ENCODE data around the gene ZNF511. TPM values are rescaled to one million over a fixed set of nuclear protein-coding genes. Genes with fewer than 3 reads are reported as not detected.

Gene ZNF511
- total and polyA plus RNA-seq, 2 donors, result 20.6 to 39.1 TPM

DNA sequence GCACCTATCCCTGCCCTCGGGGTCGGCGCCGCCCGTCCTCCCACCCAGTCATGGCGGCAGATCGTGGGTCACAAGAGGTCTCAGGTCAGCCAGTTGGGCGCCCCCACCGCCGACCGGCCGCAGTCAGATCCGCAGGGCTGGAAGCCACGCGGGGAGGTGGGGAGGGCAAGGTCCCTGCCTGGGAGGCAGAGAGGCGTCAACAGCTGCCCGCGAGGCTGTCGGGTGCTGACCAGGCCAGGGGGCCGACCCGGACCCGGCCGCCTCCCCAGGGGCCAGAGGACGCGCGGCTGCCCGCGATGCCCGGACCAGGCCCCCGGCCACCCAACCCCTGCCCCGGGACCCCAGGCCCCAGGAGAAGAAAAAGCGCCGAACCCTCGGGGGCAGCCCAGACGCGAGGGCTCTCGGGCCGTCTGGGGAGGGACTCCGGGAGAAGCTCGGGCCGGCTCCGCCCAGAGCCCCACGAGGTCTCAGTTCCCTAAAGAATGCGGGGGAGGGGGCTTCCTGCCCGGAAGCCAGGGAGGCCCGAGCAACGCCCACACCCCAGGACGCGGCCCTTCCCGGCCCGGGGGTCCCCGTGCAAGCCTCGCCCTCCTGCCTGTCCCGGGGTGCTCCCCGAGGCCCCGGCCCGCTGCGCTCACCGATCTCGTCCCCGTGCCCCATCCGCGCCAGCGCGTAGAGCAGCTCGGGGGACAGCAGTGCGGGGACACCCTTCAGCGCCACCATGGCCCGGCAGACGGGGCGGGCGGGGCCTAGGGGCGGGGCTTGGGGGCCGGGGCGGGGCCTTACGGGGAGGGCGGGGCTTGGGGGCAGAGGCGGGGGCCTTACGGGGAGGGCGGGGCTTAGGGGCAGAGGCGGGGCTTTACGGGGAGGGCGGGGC, 48.8 kb downstream of the ZNF511 start, which contains the start of gene FUOM:
FUOM (minus strand) TSS at position 735 of the 877 bp plus-strand sequence; CDS start at position 723, 12 bp downstream.
- 3% methylated on average over 83 of the region's 83 CpGs for WGBS
- Histone ChIP-seq H3K4me1 (ENCODE audit: control insufficient read depth in 2 of 2, insufficient read depth in 2 of 2, low read length in 2 of 2) (peaks cover 9 to 12% of the 10 kb centered on the region in 2 donors), H3K27me3 (ENCODE audit: control insufficient read depth in 2 of 2, insufficient read depth in 1 of 2, low read length in 1 of 2) (peaks cover 0 to 21% of the 10 kb centered on the region in 2 donors), H3K27ac (ENCODE audit: low read depth in 1 of 2, low read length in 1 of 2) (no peak within 1 kb of the TSS), H3K4me3 (ENCODE audit: low read length in 2 of 2) (peak within 1 kb of the TSS; percentile 48 to 61), H3K9me3 (ENCODE audit: control insufficient read depth in 2 of 2, insufficient read depth in 1 of 2, low read length in 1 of 2) (no peaks in the 10 kb centered on the region), H3K36me3 (ENCODE audit: control insufficient read depth in 2 of 2, insufficient read depth in 2 of 2, low read length in 1 of 2) (peaks cover 2 to 3% of the 10 kb centered on the region in 2 donors)
- DNase-seq (ENCODE audit: low read depth in 6 of 9, low spot score in 9 of 9), result peak in 4 of 9 donors; percentile 42 to 74 (median 53)

DNA sequence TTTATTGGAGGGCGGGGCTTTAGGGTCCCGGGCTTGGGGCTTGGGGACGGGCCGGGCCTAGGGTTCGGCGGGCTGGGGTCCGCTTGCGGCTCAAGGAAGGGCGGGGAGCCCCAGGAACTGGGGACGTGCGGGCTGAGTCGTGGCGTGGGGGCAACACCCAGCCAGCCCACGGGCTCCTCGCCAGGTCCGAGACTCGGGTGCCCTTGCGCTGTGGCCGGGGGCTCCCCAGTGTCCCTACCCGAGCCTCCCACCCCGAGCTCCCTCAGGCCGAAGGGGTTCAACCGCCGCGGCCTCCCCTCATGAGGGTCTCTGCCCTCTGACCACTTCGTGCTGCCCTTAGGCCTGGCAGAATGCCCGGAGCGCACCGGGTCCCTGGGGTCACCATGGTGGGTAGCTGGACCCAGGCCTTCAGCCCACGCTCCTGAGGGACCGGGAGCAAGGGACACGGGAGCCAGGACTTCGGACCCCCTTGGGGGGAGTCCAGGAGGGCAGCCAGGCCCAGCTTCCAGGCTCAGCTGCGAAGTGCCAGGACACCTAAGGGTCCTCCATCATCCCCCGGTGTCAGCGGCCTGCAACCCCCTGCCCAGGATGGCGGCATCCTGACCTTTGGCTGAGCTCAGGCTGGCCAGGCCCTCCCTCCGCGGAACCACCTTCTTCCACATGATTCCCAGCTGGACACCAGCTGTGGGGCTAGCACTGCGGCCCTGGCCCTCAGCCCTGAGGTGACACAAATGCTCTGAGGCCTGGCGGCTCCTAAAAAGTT, 49.6 kb downstream of the ZNF511 start:
- H3K4me3 ChIP-seq (ENCODE audit: low read length in 2 of 2), result no peak overlapping the region
- no peak for DNase-seq (ENCODE audit: low read depth in 6 of 9, low spot score in 9 of 9)
- H3K27me3 ChIP-seq (ENCODE audit: control insufficient read depth in 2 of 2, insufficient read depth in 1 of 2, low read length in 1 of 2), result peaks cover 0 to 21% of the 10 kb centered on the region in 2 donors
- peaks cover 9 to 12% of the 10 kb centered on the region in 2 donors for H3K4me1 ChIP-seq (ENCODE audit: control insufficient read depth in 2 of 2, insufficient read depth in 2 of 2, low read length in 2 of 2)
- H3K9me3 ChIP-seq (ENCODE audit: control insufficient read depth in 2 of 2, insufficient read depth in 1 of 2, low read length in 1 of 2), result no peaks in the 10 kb centered on the region
- H3K36me3 ChIP-seq (ENCODE audit: control insufficient read depth in 2 of 2, insufficient read depth in 2 of 2, low read length in 1 of 2), result peaks cover 3 to 5% of the 10 kb centered on the region in 2 donors
- H3K27ac ChIP-seq (ENCODE audit: low read depth in 1 of 2, low read length in 1 of 2), result no peak overlapping the region
- WGBS, result 89% methylated on average over 41 of the region's 41 CpGs

DNA sequence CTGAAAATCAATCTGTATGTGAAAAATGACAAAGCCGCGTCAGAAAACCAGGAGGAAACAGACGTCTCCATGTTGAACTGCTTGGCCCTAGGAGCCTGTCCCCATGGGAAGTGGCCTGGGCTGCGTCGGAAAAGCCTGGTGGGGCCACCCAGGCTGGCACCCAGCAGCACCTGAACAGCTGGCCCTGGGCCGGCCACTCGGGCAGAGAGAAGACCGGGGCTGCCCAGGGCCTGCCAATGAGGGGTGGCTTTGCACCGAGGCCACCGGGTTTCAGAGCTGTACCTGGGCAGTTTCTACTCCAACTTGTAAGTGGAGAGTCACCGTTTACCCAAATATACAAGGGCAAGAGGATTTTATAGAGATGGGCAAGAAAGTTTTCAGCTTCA, 50.2 kb downstream of the ZNF511 start:
- peaks cover 0 to 21% of the 10 kb centered on the region in 2 donors for H3K27me3 ChIP-seq (ENCODE audit: control insufficient read depth in 2 of 2, insufficient read depth in 1 of 2, low read length in 1 of 2)
- no peak for DNase-seq (ENCODE audit: low read depth in 6 of 9, low spot score in 9 of 9)
- H3K4me3 ChIP-seq (ENCODE audit: low read length in 2 of 2), result no peak overlapping the region
- no peak overlapping the region for H3K27ac ChIP-seq (ENCODE audit: low read depth in 1 of 2, low read length in 1 of 2)
- no peaks in the 10 kb centered on the region for H3K9me3 ChIP-seq (ENCODE audit: control insufficient read depth in 2 of 2, insufficient read depth in 1 of 2, low read length in 1 of 2)
- peaks cover 9 to 12% of the 10 kb centered on the region in 2 donors for H3K4me1 ChIP-seq (ENCODE audit: control insufficient read depth in 2 of 2, insufficient read depth in 2 of 2, low read length in 2 of 2)
- H3K36me3 ChIP-seq (ENCODE audit: control insufficient read depth in 2 of 2, insufficient read depth in 2 of 2, low read length in 1 of 2), result peaks cover 3 to 5% of the 10 kb centered on the region in 2 donors
- WGBS, result 95% methylated on average over 11 of the region's 11 CpGs

DNA sequence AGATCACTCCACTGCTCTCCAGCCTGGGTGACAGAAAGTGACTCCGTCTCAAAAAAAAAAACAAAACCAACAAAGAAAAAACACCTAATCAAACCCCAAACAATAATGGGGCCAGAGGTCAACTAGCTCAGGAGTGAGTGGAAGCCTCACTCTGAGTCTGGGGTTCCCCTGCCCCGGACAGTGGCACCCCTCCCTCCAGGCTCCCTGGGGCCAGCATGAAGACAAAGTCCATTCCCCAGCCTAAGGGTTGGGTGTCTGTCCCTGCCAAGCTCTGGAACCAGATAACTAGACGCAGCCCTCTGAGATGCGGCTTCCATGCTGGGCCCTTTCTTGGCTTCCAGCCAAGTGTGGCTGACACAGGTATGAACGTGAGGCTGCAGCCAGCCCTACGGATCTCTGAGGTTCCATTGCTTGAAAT, 50.8 kb downstream of the ZNF511 start:
- Histone ChIP-seq H3K9me3 (ENCODE audit: control insufficient read depth in 2 of 2, insufficient read depth in 1 of 2, low read length in 1 of 2) (no peaks in the 10 kb centered on the region), H3K27ac (ENCODE audit: low read depth in 1 of 2, low read length in 1 of 2) (no peak overlapping the region), H3K4me1 (ENCODE audit: control insufficient read depth in 2 of 2, insufficient read depth in 2 of 2, low read length in 2 of 2) (peaks cover 9 to 12% of the 10 kb centered on the region in 2 donors), H3K27me3 (ENCODE audit: control insufficient read depth in 2 of 2, insufficient read depth in 1 of 2, low read length in 1 of 2) (peaks cover 0 to 21% of the 10 kb centered on the region in 2 donors), H3K4me3 (ENCODE audit: low read length in 2 of 2) (no peak overlapping the region), H3K36me3 (ENCODE audit: control insufficient read depth in 2 of 2, insufficient read depth in 2 of 2, low read length in 1 of 2) (peaks cover 5 to 7% of the 10 kb centered on the region in 2 donors)
- DNase-seq (ENCODE audit: low read depth in 6 of 9, low spot score in 9 of 9), result no peak
- WGBS, result 72% methylated on average over 6 of the region's 6 CpGs

DNA sequence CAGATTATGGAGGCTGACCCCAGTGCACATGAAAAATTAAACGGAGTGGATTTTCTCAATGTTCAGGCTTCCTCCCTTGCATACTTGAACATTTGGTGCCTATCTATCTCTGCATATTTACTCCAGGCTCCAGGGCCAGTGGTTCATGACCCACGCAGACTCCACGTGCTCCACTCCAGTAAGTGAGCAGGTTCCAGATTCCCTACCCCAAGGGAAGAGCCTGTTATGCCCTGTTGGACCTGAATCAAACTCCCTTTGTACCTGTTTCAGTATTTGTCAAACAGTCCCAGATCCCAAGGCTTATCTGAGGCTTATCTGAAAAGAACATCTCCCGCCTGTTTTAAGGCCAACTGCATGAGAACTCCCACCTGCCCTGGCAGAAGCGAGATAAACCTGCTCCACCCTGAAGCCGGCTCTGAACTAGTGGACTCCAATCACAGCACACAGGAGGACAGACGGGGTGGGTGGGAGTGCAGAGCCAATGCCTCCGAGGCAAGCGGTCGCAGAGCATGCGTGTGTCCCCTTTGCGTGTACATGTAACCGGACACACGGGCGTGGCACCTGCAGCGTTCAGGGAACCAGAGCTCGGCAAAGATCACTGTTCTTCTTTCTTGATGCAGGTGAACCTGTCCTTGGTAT, 51.4 kb downstream of the ZNF511 start:
- 94% methylated on average over 17 of the region's 17 CpGs for WGBS
- DNase-seq (ENCODE audit: low read depth in 6 of 9, low spot score in 9 of 9), result no peak
- H3K27ac ChIP-seq (ENCODE audit: low read depth in 1 of 2, low read length in 1 of 2), result no peak overlapping the region

DNA sequence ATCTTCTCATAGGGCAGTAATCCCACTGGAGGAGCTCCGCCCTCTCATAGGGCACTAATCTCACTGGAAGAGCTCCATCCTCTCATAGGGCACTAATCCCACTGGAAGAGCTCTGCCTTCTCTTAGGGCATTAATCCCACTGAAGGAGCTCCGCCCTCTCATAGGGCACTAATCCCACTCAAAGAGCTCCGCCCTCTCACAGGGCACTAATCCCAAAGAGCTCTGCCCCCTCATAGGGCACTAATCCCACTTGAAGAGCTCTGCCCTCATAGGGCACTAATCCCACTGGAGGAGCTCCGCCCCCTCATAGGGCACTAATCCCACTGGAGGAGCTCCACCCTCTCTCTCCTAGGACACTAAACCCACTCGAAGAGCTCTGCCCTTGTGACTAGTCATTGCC, 52.5 kb downstream of the ZNF511 start:
- 96% methylated on average over 5 of the region's 5 CpGs for WGBS
- Histone ChIP-seq H3K9me3 (ENCODE audit: control insufficient read depth in 2 of 2, insufficient read depth in 1 of 2, low read length in 1 of 2) (no peaks in the 10 kb centered on the region), H3K4me1 (ENCODE audit: control insufficient read depth in 2 of 2, insufficient read depth in 2 of 2, low read length in 2 of 2) (peaks cover 8 to 11% of the 10 kb centered on the region in 2 donors), H3K27me3 (ENCODE audit: control insufficient read depth in 2 of 2, insufficient read depth in 1 of 2, low read length in 1 of 2) (peaks cover 0 to 13% of the 10 kb centered on the region in 2 donors), H3K4me3 (ENCODE audit: low read length in 2 of 2) (no peak overlapping the region), H3K27ac (ENCODE audit: low read depth in 1 of 2, low read length in 1 of 2) (no peak overlapping the region), H3K36me3 (ENCODE audit: control insufficient read depth in 2 of 2, insufficient read depth in 2 of 2, low read length in 1 of 2) (peaks cover 20 to 21% of the 10 kb centered on the region in 2 donors)
- no peak for DNase-seq (ENCODE audit: low read depth in 6 of 9, low spot score in 9 of 9)

More for the DNA sequence above, 51.4 kb downstream of the ZNF511 start:
- no peaks in the 10 kb centered on the region for H3K9me3 ChIP-seq (ENCODE audit: control insufficient read depth in 2 of 2, insufficient read depth in 1 of 2, low read length in 1 of 2)
- no peak overlapping the region for H3K4me3 ChIP-seq (ENCODE audit: low read length in 2 of 2)
- H3K4me1 ChIP-seq (ENCODE audit: control insufficient read depth in 2 of 2, insufficient read depth in 2 of 2, low read length in 2 of 2), result peaks cover 9 to 12% of the 10 kb centered on the region in 2 donors
- H3K36me3 ChIP-seq (ENCODE audit: control insufficient read depth in 2 of 2, insufficient read depth in 2 of 2, low read length in 1 of 2), result peaks cover 8 to 12% of the 10 kb centered on the region in 2 donors
- peaks cover 0 to 21% of the 10 kb centered on the region in 2 donors for H3K27me3 ChIP-seq (ENCODE audit: control insufficient read depth in 2 of 2, insufficient read depth in 1 of 2, low read length in 1 of 2)

DNA sequence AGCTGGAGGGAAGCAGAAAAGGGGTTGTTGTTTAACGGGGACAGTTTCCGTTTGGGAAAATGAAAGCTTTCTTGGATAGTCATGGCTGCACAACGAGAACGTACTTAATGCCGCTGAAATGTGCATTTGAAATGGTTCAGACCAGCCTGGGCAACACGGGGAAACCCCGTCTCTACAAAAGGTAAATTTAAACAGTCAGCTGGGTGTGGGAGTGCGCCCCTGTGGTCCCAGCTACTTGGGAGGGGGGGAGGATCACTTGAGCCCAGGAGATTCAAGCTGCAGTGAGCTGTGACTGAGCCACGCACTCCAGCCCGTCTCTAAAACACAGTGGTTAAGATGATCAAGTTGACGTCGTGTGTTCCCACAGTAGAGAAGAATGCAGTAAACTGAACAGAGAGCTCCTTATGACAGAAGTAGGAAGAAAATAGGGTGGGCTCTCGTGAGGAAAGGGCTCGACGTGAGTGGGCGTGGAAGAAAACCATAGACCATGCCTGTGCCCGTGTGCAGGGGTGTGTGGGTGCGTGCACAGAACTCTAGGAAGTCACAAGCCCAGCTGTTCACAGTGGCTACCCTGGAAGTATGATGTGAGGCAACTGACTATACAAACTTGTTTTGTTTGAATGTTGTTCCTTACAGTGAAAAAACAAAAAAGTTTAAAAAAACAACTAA, 53.2 kb downstream of the ZNF511 start:
- Histone ChIP-seq H3K4me3 (ENCODE audit: low read length in 2 of 2) (no peak overlapping the region), H3K36me3 (ENCODE audit: control insufficient read depth in 2 of 2, insufficient read depth in 2 of 2, low read length in 1 of 2) (peaks cover 25 to 27% of the 10 kb centered on the region in 2 donors), H3K27me3 (ENCODE audit: control insufficient read depth in 2 of 2, insufficient read depth in 1 of 2, low read length in 1 of 2) (peaks cover 0 to 6% of the 10 kb centered on the region in 2 donors), H3K4me1 (ENCODE audit: control insufficient read depth in 2 of 2, insufficient read depth in 2 of 2, low read length in 2 of 2) (peaks cover 3 to 4% of the 10 kb centered on the region in 2 donors), H3K27ac (ENCODE audit: low read depth in 1 of 2, low read length in 1 of 2) (no peak overlapping the region), H3K9me3 (ENCODE audit: control insufficient read depth in 2 of 2, insufficient read depth in 1 of 2, low read length in 1 of 2) (no peaks in the 10 kb centered on the region)
- no peak for DNase-seq (ENCODE audit: low read depth in 6 of 9, low spot score in 9 of 9)
- WGBS, result 87% methylated on average over 18 of the region's 18 CpGs

Measured in thymus (tissue), 11 donors.